GM19238 (cell line): Measurements from ENCODE around the gene OTC.

Experiments used
- DNase-seq: peaks from one replicate; pipeline ENCODE4 v3.0.0; 2011; ENCODE audit warnings: low spot score; ENCODE audit not compliant: insufficient read length

The OTC gene

GRCh38 chrX:38357747-38358673 is 5.6 kb downstream of the OTC start:
- DNase-seq: no peak

GRCh38 chrX:38363046-38363445 is 10.6 kb downstream of the OTC start:
- DNase-seq: no peak

- no peak for DNase-seq
Observed at GRCh38 chrX:38365954-38366353, 13.6 kb downstream of the OTC start.

- no peak for DNase-seq
Observed at GRCh38 chrX:38368774-38369173, 16.4 kb downstream of the OTC start.

- DNase-seq: no peak
Observed at GRCh38 chrX:38371641-38372040, 19.2 kb downstream of the OTC start.

GRCh38 chrX:38374431-38374830 is 22.0 kb downstream of the OTC start:
- no peak for DNase-seq

- no peak for DNase-seq
Observed at GRCh38 chrX:38375891-38376290, 23.5 kb downstream of the OTC start.

- no peak for DNase-seq
Observed at GRCh38 chrX:38376747-38377146, 24.3 kb downstream of the OTC start.

- no peak for DNase-seq
Observed at GRCh38 chrX:38379088-38379487, 26.7 kb downstream of the OTC start.

GRCh38 chrX:38382663-38383062 is 30.3 kb downstream of the OTC start:
- no peak for DNase-seq

GRCh38 chrX:38400389-38400910 is 48.0 kb downstream of the OTC start:
- DNase-seq: no peak

GRCh38 chrX:38402118-38402517 is 49.7 kb downstream of the OTC start:
- no peak for DNase-seq

- DNase-seq: no peak
Observed at GRCh38 chrX:38403834-38404233, 51.4 kb downstream of the OTC start.

- no peak for DNase-seq
Observed at GRCh38 chrX:38407126-38407525, 54.7 kb downstream of the OTC start.

- no peak for DNase-seq
Observed at GRCh38 chrX:38409289-38409688, 56.9 kb downstream of the OTC start.

- no peak for DNase-seq
Observed at GRCh38 chrX:38426785-38427184, 74.4 kb downstream of the OTC start.

- DNase-seq: no peak
Observed at GRCh38 chrX:38431525-38431924, 79.1 kb downstream of the OTC start.

GRCh38 chrX:38435130-38435529 is 82.7 kb downstream of the OTC start:
- DNase-seq: no peak

- DNase-seq: no peak
Observed at GRCh38 chrX:38437093-38437492, 84.7 kb downstream of the OTC start.

- DNase-seq: no peak
Observed at GRCh38 chrX:38438321-38438720, 85.9 kb downstream of the OTC start.

- no peak for DNase-seq
Observed at GRCh38 chrX:38452603-38453002, 100.2 kb downstream of the OTC start.

- no peak for DNase-seq
Observed at GRCh38 chrX:38458071-38458470, 105.7 kb downstream of the OTC start.

GRCh38 chrX:38462257-38462656 is 109.9 kb downstream of the OTC start:
- DNase-seq: no peak
